WERI-Rb-1 (cell line): Measurements from ENCODE around the gene MX2.
"Not testable (repeated sequence)": the region's sequence is repeated elsewhere in the genome, so short reads cannot be mapped to it uniquely, and the experiment has no call there.

Source experiments
- DNase-seq: peaks from one replicate; pipeline ENCODE4 v3.0.0-alpha.2; 2020
- H3K27ac ChIP-seq: fragments of 250-450 bp; sonication (Bioruptor Pico); 2 replicates; pipeline ENCODE4 v1.5.1; 2020; ENCODE audit warnings: mild to moderate bottlenecking, moderate library complexity
- H3K27me3 ChIP-seq: fragments of 250-450 bp; sonication (Bioruptor Pico); 2 replicates; pipeline ENCODE4 v1.5.1; 2021; ENCODE audit warnings: mild to moderate bottlenecking, low read depth, moderate library complexity; ENCODE audit not compliant: insufficient read depth, severe bottlenecking
- H3K36me3 ChIP-seq: fragments of 250-450 bp; sonication (Bioruptor Pico); 2 replicates; pipeline ENCODE4 v1.5.1; 2020; ENCODE audit warnings: mild to moderate bottlenecking, moderate library complexity
- H3K4me3 ChIP-seq: 2 replicates; pipeline ENCODE4 v1.5.1; 2011; ENCODE audit warnings: low read depth, mild to moderate bottlenecking, control low read depth, low read length
- H3K9me3 ChIP-seq: fragments of 250-450 bp; sonication (Bioruptor Pico); 2 replicates; pipeline ENCODE4 v1.5.1; 2021; ENCODE audit warnings: mild to moderate bottlenecking, moderate library complexity; ENCODE audit not compliant: severe bottlenecking
- TF ChIP-seq, protein P1 (sequence below): IDR thresholded peaks from 2 replicates; pipeline ENCODE4 v1.5.1; 2011; ENCODE audit warnings: low read depth, mild to moderate bottlenecking, control low read depth, inconsistent platforms, low read length

The MX2 gene

DNA sequence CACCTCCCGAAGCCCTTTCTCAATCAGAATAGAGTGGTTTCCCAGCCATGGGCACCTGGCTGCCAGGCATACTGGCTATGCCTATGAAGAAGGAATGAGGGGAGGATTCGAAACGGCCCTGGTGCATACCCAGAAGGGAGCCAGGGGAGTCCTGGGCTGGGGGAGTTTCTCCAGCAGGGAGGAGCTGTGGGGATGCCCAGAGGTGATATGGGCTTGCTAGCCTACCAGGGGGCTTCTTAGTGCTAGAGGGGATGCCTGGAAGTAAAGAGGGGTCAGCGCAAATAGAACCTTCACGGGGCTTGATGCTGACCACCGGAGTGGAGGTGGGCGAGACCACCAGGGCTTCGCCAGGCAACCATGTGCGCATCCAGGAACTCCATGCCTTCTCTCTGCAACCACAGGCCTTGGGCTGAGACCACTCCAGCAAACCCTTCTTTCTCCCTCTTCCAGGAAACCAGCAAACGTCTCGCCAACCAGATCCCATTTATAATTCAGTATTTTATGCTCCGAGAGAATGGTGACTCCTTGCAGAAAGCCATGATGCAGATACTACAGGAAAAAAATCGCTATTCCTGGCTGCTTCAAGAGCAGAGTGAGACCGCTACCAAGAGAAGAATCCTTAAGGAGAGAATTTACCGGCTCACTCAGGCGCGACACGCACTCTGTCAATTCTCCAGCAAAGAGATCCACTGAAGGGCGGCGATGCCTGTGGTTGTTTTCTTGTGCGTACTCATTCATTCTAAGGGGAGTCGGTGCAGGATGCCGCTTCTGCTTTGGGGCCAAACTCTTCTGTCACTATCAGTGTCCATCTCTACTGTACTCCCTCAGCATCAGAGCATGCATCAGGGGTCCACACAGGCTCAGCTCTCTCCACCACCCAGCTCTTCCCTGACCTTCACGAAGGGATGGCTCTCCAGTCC is 46.0 kb downstream of the MX2 start:
- DNase-seq, result no peak
- no peak overlapping the region for H3K4me3 ChIP-seq
- TF ChIP-seq, protein P1, sequence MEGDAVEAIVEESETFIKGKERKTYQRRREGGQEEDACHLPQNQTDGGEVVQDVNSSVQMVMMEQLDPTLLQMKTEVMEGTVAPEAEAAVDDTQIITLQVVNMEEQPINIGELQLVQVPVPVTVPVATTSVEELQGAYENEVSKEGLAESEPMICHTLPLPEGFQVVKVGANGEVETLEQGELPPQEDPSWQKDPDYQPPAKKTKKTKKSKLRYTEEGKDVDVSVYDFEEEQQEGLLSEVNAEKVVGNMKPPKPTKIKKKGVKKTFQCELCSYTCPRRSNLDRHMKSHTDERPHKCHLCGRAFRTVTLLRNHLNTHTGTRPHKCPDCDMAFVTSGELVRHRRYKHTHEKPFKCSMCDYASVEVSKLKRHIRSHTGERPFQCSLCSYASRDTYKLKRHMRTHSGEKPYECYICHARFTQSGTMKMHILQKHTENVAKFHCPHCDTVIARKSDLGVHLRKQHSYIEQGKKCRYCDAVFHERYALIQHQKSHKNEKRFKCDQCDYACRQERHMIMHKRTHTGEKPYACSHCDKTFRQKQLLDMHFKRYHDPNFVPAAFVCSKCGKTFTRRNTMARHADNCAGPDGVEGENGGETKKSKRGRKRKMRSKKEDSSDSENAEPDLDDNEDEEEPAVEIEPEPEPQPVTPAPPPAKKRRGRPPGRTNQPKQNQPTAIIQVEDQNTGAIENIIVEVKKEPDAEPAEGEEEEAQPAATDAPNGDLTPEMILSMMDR, result no peak
- peaks cover 10% of the 10 kb centered on the region for H3K9me3 ChIP-seq
- H3K27me3 ChIP-seq, result no peaks in the 10 kb centered on the region
- H3K27ac ChIP-seq, result no peak overlapping the region
- no peaks in the 10 kb centered on the region for H3K36me3 ChIP-seq

DNA sequence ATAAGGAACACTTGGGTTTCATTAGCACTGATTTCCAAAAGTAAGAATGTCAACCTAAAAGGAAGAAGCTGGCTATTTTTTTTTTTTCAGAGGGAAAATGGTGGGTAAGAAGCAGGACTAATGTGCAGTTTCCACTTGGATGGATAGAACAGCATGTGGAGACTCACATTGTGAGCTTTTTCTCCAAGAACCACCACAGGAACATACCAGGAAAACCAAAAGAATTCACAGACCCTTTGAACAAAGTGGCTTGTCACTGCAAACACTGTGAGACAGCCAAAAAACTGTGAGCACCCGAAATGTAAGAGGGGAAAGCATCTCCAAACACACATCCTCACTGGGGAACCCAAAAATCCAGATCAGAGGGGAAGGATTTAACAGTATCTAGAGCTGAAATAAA is 48.5 kb downstream of the MX2 start:
- Histone ChIP-seq H3K27ac (no peak overlapping the region), H3K27me3 (no peaks in the 10 kb centered on the region), H3K9me3 (peaks cover 10% of the 10 kb centered on the region), H3K4me3 (no peak overlapping the region), H3K36me3 (no peaks in the 10 kb centered on the region)
- no peak for DNase-seq
- TF ChIP-seq, protein P1, result no peak

DNA sequence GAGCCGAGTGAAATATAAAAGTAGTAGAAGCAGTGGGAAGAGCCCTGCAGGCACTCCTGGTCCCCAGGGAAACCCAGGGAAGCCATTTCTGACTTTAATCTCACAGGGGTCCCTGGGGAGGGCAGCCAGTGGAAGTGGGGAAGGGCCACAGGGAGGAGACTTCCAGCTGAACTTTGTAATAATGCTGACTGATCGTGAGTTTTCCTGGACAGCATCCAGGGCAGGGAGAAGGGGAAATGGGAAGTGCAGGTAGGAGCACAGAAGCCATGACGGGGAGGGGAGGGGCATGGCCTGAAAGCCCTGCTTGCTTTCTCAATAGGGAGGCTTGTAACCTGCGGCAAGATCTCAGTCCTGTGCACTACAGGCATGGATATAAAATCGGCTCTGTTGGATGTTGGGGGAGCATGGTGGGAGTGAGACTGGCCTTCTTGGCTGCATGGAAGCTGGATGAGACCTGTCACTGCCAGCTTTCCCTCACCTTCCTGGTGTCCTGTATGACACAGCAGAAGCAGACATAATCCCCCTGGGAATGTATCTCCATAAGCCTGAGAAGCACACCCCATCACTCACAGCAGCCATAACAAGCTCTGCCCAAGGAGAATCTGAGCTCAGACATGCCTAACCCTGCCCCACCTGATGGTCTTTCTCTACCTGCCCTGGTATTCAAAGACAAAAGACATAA is 49.1 kb downstream of the MX2 start:
- no peaks in the 10 kb centered on the region for H3K36me3 ChIP-seq
- no peak overlapping the region for H3K4me3 ChIP-seq
- peaks cover 10% of the 10 kb centered on the region for H3K9me3 ChIP-seq
- TF ChIP-seq, protein P1, result no peak
- no peak for DNase-seq
- no peak overlapping the region for H3K27ac ChIP-seq
- no peaks in the 10 kb centered on the region for H3K27me3 ChIP-seq

DNA sequence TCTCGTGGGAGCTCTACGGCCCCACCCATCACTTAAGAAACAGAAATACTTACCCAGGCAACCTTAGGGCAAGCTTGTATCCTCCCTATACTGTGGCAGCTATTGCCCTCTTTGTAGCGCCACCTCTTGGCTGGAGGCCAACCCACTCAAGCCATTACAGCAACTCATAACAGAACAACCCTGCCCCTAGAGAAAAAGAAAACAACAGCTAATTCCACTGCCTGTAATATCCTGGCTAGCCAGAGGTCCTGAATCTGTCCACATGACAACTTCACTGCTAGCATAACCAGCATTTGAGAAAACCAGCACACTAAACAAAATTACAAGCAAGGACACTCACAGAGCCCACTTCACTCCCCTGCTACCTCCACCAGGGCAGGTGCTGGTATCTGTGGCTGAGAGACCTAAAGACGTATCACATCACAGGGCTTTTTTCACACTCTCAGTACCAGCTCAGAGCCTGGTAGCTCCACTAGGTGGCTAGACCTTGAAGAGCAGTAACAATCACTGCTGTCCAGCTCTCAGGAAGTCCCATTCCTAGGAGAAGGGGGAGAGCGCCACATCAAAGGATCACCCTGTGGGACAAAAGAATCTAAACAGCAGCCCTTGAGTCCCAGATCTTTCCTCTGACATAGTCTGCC is 49.7 kb downstream of the MX2 start:
- DNase-seq, result no peak
- TF ChIP-seq, protein P1, result peak; percentile 33; the same call in 1 of the 2 replicates
- H3K4me3 ChIP-seq, result no peak overlapping the region

DNA sequence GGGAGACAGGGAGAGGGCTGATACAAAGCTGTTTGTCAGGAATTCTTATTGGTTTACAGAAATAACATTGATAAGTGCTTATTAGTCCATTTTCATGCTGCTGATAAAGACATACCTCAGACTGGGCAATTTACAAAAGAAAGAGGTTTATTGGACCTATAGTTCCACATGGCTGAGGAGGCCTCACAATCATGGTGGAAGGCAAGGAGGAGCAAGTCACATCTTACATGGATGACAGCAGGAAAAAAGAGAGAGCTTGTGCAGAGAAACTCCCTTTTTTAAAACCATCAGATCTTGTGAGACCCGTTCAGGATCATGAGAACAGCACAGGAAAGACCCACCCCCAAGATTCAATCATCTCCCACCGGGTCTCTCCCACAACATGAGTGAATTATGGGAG is 55.7 kb downstream of the MX2 start:
- DNase-seq, H3K9me3 ChIP-seq, H3K27me3 ChIP-seq, H3K27ac ChIP-seq, H3K36me3 ChIP-seq, H3K4me3 ChIP-seq: not testable (repeated sequence)

More for the DNA sequence above, 49.7 kb downstream of the MX2 start:
- Histone ChIP-seq H3K9me3 (peaks cover 10% of the 10 kb centered on the region), H3K27me3 (no peaks in the 10 kb centered on the region), H3K27ac (no peak overlapping the region), H3K36me3 (no peaks in the 10 kb centered on the region)

DNA sequence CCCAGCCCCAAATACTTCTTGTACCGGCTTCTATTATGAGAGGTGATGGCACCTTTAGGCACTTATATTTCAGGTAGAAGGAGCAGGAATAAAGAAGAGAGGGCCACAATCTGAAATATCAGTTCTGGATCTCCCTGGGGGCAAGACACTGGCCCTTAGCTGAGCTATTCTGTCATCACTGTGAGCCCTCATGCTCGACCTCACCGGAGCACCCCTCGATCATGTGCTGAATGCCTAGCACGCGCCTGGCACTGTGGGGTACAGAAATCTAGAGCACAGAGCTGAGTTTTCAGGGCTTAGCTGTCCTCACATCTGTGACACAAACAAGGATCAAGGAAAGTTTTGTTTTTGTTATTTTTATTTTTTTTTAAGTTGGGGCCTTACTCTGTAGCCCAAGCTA is 56.6 kb downstream of the MX2 start:
- no peak overlapping the region for H3K4me3 ChIP-seq
- H3K36me3 ChIP-seq, result no peaks in the 10 kb centered on the region
- no peaks in the 10 kb centered on the region for H3K9me3 ChIP-seq
- H3K27me3 ChIP-seq, result no peaks in the 10 kb centered on the region
- TF ChIP-seq, protein P1, result no peak
- no peak overlapping the region for H3K27ac ChIP-seq
- no peak for DNase-seq
